ENCODE data around the gene AGO3.

DNA sequence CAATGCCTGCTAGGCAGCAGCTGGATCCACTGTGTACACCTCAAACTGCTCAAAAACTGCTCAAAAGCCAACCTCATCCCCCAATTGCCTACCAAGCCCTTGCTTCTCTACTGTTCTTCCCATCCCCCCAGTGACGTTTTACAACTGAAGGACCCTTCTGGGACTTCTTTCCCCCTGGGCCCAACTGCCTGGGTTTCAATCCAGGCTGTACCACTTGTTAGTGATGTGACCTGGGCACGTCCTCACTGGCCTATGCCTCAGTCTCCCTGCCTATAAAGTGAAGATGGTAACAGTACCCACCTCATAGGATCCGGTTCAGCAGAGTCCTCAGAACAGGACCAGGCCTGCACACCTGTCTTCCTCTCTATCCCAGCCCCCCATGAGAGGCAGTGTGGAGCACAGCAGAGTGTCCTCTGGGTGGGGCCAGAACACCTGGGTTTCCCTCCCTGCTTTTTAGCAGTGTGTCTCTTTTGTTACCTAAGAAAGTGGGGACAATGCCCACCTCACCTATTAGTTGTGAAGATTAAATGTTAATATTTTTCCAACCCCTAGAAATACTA lies 151.1 kb downstream of the AGO3 start:
- TF ChIP-seq, protein P1, sequence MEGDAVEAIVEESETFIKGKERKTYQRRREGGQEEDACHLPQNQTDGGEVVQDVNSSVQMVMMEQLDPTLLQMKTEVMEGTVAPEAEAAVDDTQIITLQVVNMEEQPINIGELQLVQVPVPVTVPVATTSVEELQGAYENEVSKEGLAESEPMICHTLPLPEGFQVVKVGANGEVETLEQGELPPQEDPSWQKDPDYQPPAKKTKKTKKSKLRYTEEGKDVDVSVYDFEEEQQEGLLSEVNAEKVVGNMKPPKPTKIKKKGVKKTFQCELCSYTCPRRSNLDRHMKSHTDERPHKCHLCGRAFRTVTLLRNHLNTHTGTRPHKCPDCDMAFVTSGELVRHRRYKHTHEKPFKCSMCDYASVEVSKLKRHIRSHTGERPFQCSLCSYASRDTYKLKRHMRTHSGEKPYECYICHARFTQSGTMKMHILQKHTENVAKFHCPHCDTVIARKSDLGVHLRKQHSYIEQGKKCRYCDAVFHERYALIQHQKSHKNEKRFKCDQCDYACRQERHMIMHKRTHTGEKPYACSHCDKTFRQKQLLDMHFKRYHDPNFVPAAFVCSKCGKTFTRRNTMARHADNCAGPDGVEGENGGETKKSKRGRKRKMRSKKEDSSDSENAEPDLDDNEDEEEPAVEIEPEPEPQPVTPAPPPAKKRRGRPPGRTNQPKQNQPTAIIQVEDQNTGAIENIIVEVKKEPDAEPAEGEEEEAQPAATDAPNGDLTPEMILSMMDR (IDR thresholded peaks at IDR 0.05), result no peak
- no peak for TF ChIP-seq POLR2AphosphoS5 (IDR thresholded peaks at IDR 0.05)
